Spleen (tissue), 11 donors: ENCODE measurements around the gene NCLN. TPM values are rescaled to one million over a fixed set of nuclear protein-coding genes. Genes with fewer than 3 reads are reported as not detected.

Source experiments
- DNase-seq: peaks from one replicate; pipeline ENCODE4 v3.0.0-alpha.2; 2020
- H3K27ac ChIP-seq, 8 donors: fragments of 200-600 bp; sonication (generic) in 7 of 8; 1 replicate in 4 of 8; 2 replicates in 4 of 8; pipeline versions ENCODE4 v1.5.0 to v1.8.0; 2016 to 2021; ENCODE audit warnings: inconsistent platforms in 4 of 8, mild to moderate bottlenecking in 4 of 8, moderate library complexity in 1 of 8
- H3K27me3 ChIP-seq, 7 donors: fragments of 200-600 bp; sonication (generic) in 6 of 7; replicated peaks in 1 of 7; 1 replicate in 4 of 7; 2 replicates in 3 of 7; pipeline versions ENCODE4 v1.5.0 to v1.8.0; 2016 to 2021; ENCODE audit warnings: inconsistent platforms in 3 of 7, mild to moderate bottlenecking in 1 of 7
- H3K36me3 ChIP-seq, 6 donors: fragments of 200-600 bp; sonication (generic) in 5 of 6; 1 replicate in 4 of 6; 2 replicates in 2 of 6; pipeline versions ENCODE4 v1.5.0 to v1.8.0; 2016 to 2021; ENCODE audit warnings: inconsistent platforms in 2 of 6
- H3K4me1 ChIP-seq, 6 donors: fragments of 200-600 bp; sonication (generic) in 5 of 6; 1 replicate in 3 of 6; 2 replicates in 3 of 6; pipeline versions ENCODE4 v1.5.0 to v1.8.0; 2016 to 2021; ENCODE audit warnings: inconsistent platforms in 3 of 6
- H3K4me3 ChIP-seq, 8 donors: fragments of 200-600 bp; sonication (generic) in 7 of 8; 1 replicate in 4 of 8; 2 replicates in 4 of 8; pipeline versions ENCODE4 v1.5.0 to v1.8.0; 2016 to 2021; ENCODE audit warnings: inconsistent platforms in 4 of 8, mild to moderate bottlenecking in 4 of 8, moderate library complexity in 2 of 8
- H3K9me3 ChIP-seq, 8 donors: fragments of 200-600 bp; sonication (generic) in 7 of 8; 1 replicate in 4 of 8; 2 replicates in 4 of 8; pipeline versions ENCODE4 v1.5.0 to v1.8.0; 2016 to 2021; ENCODE audit warnings: inconsistent platforms in 4 of 8
- POLR2A ChIP-seq, 3 donors: fragments of 450-650 bp; IDR thresholded peaks; one replicate each; pipeline ENCODE4 v1.5.1; 2017; ENCODE audit warnings: antibody characterized with exemption in 3 of 3, mild to moderate bottlenecking in 1 of 3
- POLR2AphosphoS5 ChIP-seq, 3 donors: sonication (generic); formaldehyde crosslinking; IDR thresholded peaks; one replicate each; pipeline ENCODE4 v1.5.1; 2017; ENCODE audit warnings: antibody characterized with exemption in 3 of 3
- WGBS, 5 donors: extraction: QIAGEN DNeasy Blood & Tissue Kit in 3 of 5; methylation state at CpG; one replicate each; pipeline versions ENCODE4 v1.1.5 to v1.1.7; 2013 to 2018; 5-methylcytosine and 5-hydroxymethylcytosine counted together
- intact Hi-C: fragments of 100-400 bp; cut with DNase I; formaldehyde crosslinking; loops from one replicate; pipeline ENCODE4 v1.15.0; 2023; ENCODE audit warnings: low total_unique reads
- polyA plus RNA-seq, 3 donors: library from polyadenylated mRNA; stranded (reverse); fragments of 200-250 nt; gene quantifications; one replicate each; pipeline ENCODE4 v1.2.1, GENCODE V29; 2013
- total RNA-seq, 7 donors: library from RNA; depleted of rRNA in 3 of 7; stranded (reverse); fragments of >200 nt in 3 of 7; fragmentation: NEBNext Ultra II Directional in 4 of 7; extraction: Animal tissue kit (Norgen Biotek cat#: 25700) in 4 of 7; gene quantifications; one replicate each; pipeline versions ENCODE4 v1.1.0 to v1.2.1, GENCODE V29; 2016 to 2021
- TF ChIP-seq, protein P1 (sequence below), 11 experiments: fragments of 200-600 bp in 7 of 11; fragments of 450-650 bp in 4 of 11; sonication (generic) in 4 of 11; IDR thresholded peaks in 8 of 11; conservative IDR thresholded peaks in 3 of 11; 1 replicate in 7 of 11; 2 replicates in 4 of 11; pipeline versions ENCODE4 v1.4.0 to v1.8.0; 2016 to 2021; ENCODE audit warnings: antibody characterized with exemption in 11 of 11, inconsistent platforms in 4 of 11, mild to moderate bottlenecking in 1 of 11
- donor health status: healthy with polysubstance abuse.
- donor health status: DM: no; HTN: no; CAD: no; lungs with moderate emphysema.
- donor health status: DM: no; HTN: no; CAD: no.
- donor health status: Bipolar disorder and iron deficiency.
- donor health status: healthy.
- donor health status: DM: no; HTN: no; CAD: no.
- donor health status: DM: yes; HTN: yes; CAD: no.

Gene NCLN
- total and polyA plus RNA-seq, 10 donors, result 37.8 to 89.5 (median 48.9) TPM

DNA sequence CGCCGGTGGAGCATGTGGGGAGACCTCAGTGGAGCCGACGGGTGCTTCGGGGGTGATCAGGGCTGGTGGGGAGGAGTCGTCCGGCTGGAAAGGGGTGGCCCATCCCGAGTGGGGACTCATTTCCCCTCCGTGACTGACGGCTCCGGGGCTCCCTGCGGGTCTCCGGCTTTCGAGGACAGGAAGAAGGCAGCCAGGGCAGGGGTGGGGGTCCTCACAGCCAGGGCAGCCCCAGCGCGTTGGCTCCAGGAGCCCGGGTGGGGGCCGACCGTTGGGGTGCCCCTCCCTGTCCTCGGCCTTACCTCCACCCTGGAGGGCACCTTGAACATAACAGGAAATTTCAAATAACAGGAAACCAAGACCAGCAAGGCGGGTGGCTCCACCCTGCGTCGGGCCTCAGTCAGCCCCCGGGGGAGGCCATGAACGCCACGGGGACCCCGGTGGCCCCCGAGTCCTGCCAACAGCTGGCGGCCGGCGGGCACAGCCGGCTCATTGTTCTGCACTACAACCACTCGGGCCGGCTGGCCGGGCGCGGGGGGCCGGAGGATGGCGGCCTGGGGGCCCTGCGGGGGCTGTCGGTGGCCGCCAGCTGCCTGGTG is 7.3 kb upstream of the NCLN start, which contains the start of gene S1PR4:
Gene S1PR4 (plus strand): TSS at position 393 of the 596 bp plus-strand sequence. CDS start 24 bp downstream, at position 417.
- TF ChIP-seq, protein P1, sequence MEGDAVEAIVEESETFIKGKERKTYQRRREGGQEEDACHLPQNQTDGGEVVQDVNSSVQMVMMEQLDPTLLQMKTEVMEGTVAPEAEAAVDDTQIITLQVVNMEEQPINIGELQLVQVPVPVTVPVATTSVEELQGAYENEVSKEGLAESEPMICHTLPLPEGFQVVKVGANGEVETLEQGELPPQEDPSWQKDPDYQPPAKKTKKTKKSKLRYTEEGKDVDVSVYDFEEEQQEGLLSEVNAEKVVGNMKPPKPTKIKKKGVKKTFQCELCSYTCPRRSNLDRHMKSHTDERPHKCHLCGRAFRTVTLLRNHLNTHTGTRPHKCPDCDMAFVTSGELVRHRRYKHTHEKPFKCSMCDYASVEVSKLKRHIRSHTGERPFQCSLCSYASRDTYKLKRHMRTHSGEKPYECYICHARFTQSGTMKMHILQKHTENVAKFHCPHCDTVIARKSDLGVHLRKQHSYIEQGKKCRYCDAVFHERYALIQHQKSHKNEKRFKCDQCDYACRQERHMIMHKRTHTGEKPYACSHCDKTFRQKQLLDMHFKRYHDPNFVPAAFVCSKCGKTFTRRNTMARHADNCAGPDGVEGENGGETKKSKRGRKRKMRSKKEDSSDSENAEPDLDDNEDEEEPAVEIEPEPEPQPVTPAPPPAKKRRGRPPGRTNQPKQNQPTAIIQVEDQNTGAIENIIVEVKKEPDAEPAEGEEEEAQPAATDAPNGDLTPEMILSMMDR (IDR thresholded peaks at IDR 0.05 in 8 of 11, conservative IDR thresholded peaks at IDR 0.05 in 3 of 11), result peak in 9 of 11 experiments; percentile 15 to 71 (median 54)
- TF ChIP-seq POLR2AphosphoS5 (IDR thresholded peaks at IDR 0.05) (peak; percentile 95 to 96 (median 96)), POLR2A (IDR thresholded peaks at IDR 0.05) (peak; percentile 35 to 83 (median 52))
- Histone ChIP-seq H3K36me3 (peaks cover 0 to 25% (median 0%) of the 10 kb centered on the region in 6 donors), H3K4me3 (peak within 1 kb of the TSS; percentile 71 to 100 (median 78)), H3K9me3 (peaks cover 0 to 10% (median 0%) of the 10 kb centered on the region in 8 donors), H3K4me1 (peaks cover 31 to 72% (median 61%) of the 10 kb centered on the region in 6 donors), H3K27ac (peak within 1 kb of the TSS; percentile 96 to 100 (median 97)), H3K27me3 (no peaks in the 10 kb centered on the region)
- WGBS, 5 donors, result 4 to 17% (median 7%) methylated on average over 19 to 42 of the region's 42 CpGs
- DNase-seq, result peak; percentile 95
- intact Hi-C loops, result no loop called here

DNA sequence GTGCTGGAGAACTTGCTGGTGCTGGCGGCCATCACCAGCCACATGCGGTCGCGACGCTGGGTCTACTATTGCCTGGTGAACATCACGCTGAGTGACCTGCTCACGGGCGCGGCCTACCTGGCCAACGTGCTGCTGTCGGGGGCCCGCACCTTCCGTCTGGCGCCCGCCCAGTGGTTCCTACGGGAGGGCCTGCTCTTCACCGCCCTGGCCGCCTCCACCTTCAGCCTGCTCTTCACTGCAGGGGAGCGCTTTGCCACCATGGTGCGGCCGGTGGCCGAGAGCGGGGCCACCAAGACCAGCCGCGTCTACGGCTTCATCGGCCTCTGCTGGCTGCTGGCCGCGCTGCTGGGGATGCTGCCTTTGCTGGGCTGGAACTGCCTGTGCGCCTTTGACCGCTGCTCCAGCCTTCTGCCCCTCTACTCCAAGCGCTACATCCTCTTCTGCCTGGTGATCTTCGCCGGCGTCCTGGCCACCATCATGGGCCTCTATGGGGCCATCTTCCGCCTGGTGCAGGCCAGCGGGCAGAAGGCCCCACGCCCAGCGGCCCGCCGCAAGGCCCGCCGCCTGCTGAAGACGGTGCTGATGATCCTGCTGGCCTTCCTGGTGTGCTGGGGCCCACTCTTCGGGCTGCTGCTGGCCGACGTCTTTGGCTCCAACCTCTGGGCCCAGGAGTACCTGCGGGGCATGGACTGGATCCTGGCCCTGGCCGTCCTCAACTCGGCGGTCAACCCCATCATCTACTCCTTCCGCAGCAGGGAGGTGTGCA is 6.6 kb upstream of the NCLN start:
- Histone ChIP-seq H3K27me3 (no peaks in the 10 kb centered on the region), H3K9me3 (peaks cover 0 to 10% (median 0%) of the 10 kb centered on the region in 8 donors), H3K4me3 (peak overlapping the region; percentile 71 to 100 (median 78)), H3K4me1 (peaks cover 32 to 79% (median 68%) of the 10 kb centered on the region in 6 donors), H3K36me3 (peaks cover 0 to 31% (median 0%) of the 10 kb centered on the region in 6 donors), H3K27ac (peak overlapping the region; percentile 96 to 100 (median 97))
- 13 to 36% (median 24%) methylated on average over 14 to 52 of the region's 52 CpGs for WGBS, 5 donors
- TF ChIP-seq POLR2AphosphoS5 (IDR thresholded peaks at IDR 0.05) (peak in 1 of 3 donors; percentile 24), POLR2A (IDR thresholded peaks at IDR 0.05) (no peak)
- TF ChIP-seq, protein P1 (IDR thresholded peaks at IDR 0.05 in 8 of 11, conservative IDR thresholded peaks at IDR 0.05 in 3 of 11), result peak in 1 of 11 experiments; percentile 1
- DNase-seq, result no peak
- intact Hi-C loops, result no loop called here

DNA sequence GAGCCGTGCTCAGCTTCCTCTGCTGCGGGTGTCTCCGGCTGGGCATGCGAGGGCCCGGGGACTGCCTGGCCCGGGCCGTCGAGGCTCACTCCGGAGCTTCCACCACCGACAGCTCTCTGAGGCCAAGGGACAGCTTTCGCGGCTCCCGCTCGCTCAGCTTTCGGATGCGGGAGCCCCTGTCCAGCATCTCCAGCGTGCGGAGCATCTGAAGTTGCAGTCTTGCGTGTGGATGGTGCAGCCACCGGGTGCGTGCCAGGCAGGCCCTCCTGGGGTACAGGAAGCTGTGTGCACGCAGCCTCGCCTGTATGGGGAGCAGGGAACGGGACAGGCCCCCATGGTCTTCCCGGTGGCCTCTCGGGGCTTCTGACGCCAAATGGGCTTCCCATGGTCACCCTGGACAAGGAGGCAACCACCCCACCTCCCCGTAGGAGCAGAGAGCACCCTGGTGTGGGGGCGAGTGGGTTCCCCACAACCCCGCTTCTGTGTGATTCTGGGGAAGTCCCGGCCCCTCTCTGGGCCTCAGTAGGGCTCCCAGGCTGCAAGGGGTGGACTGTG is 5.9 kb upstream of the NCLN start:
- H3K4me1 ChIP-seq, result peaks cover 32 to 85% (median 74%) of the 10 kb centered on the region in 6 donors
- H3K4me3 ChIP-seq, result peak overlapping the region; percentile 71 to 100 (median 78)

More for the DNA sequence above, 5.9 kb upstream of the NCLN start:
- TF ChIP-seq POLR2A (IDR thresholded peaks at IDR 0.05) (no peak), POLR2AphosphoS5 (IDR thresholded peaks at IDR 0.05) (peak in 1 of 3 donors; percentile 7)
- TF ChIP-seq, protein P1 (IDR thresholded peaks at IDR 0.05 in 8 of 11, conservative IDR thresholded peaks at IDR 0.05 in 3 of 11), result no peak
- Histone ChIP-seq H3K36me3 (peaks cover 0 to 38% (median 0%) of the 10 kb centered on the region in 6 donors), H3K27me3 (no peaks in the 10 kb centered on the region), H3K27ac (peak overlapping the region; percentile 96 to 100 (median 97)), H3K9me3 (peaks cover 0 to 10% (median 0%) of the 10 kb centered on the region in 8 donors)
- intact Hi-C loops, result no loop called here
- 14 to 35% (median 21%) methylated on average over 14 to 31 of the region's 31 CpGs for WGBS, 5 donors
- DNase-seq, result peak; percentile 89
